ENCODE data around the gene ANO4.

DNA sequence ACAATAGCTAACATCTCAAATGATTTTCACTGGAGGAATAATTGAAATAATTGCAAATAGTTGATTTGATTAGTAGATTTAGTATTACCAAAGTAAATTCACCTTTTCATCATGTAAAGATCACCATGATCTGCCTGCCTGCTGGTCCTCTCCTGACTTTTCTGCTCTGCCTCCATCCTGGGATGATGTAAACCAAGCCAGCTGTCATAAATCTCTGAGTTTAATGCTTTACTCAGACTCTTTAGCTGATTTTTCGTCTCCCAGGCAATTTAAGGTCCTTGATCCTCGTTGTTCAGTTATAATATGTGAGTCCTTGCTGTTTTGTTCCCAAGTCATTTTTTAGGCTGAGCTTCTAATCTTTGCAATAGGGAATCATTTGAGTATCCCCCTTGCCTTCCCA is 138.0 kb downstream of the ANO4 start:
- TF ChIP-seq, protein P1, sequence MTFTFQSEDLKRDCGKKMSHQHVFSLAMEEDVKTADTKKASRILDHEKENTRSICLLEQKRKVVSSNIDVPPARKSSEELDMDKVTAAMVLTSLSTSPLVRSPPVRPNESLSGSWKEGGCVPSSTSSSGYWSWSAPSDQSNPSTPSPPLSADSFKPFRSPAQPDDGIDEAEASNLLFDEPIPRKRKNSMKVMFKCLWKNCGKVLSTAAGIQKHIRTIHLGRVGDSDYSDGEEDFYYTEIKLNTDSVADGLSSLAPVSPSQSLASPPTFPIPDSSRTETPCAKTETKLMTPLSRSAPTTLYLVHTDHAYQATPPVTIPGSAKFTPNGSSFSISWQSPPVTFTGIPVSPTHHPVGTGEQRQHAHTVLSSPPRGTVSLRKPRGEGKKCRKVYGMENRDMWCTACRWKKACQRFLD (tag by site-specific recombination; IDR thresholded peaks at IDR 0.05) = no peak
- TF ChIP-seq HOXA7 (CRISPR knock-in tag; IDR thresholded peaks at IDR 0.05; ENCODE audit: borderline replicate concordance) (no peak), ZNF791 (tag by site-specific recombination; IDR thresholded peaks at IDR 0.05) (no peak), ZNF843 (tag by site-specific recombination; IDR thresholded peaks at IDR 0.05) (no peak), KLF10 (tag by site-specific recombination; IDR thresholded peaks at IDR 0.05) (no peak), ZNF426 (tag by site-specific recombination; IDR thresholded peaks at IDR 0.05) (no peak), ZBTB8A (tag by site-specific recombination; IDR thresholded peaks at IDR 0.05) (no peak), ZNF114 (tag by site-specific recombination; IDR thresholded peaks at IDR 0.05) (no peak), SP2 (tag by site-specific recombination; IDR thresholded peaks at IDR 0.05) (no peak), ZBTB48 (tag by site-specific recombination; IDR thresholded peaks at IDR 0.05) (no peak), ZNF544 (tag by site-specific recombination; IDR thresholded peaks at IDR 0.05) (no peak)
- TF ChIP-seq, protein P2, sequence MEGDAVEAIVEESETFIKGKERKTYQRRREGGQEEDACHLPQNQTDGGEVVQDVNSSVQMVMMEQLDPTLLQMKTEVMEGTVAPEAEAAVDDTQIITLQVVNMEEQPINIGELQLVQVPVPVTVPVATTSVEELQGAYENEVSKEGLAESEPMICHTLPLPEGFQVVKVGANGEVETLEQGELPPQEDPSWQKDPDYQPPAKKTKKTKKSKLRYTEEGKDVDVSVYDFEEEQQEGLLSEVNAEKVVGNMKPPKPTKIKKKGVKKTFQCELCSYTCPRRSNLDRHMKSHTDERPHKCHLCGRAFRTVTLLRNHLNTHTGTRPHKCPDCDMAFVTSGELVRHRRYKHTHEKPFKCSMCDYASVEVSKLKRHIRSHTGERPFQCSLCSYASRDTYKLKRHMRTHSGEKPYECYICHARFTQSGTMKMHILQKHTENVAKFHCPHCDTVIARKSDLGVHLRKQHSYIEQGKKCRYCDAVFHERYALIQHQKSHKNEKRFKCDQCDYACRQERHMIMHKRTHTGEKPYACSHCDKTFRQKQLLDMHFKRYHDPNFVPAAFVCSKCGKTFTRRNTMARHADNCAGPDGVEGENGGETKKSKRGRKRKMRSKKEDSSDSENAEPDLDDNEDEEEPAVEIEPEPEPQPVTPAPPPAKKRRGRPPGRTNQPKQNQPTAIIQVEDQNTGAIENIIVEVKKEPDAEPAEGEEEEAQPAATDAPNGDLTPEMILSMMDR (tag by site-specific recombination; IDR thresholded peaks at IDR 0.05) = no peak
- TF ChIP-seq, protein P3, sequence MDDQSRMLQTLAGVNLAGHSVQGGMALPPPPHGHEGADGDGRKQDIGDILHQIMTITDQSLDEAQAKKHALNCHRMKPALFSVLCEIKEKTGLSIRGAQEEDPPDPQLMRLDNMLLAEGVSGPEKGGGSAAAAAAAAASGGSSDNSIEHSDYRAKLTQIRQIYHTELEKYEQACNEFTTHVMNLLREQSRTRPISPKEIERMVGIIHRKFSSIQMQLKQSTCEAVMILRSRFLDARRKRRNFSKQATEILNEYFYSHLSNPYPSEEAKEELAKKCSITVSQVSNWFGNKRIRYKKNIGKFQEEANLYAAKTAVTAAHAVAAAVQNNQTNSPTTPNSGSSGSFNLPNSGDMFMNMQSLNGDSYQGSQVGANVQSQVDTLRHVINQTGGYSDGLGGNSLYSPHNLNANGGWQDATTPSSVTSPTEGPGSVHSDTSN (CRISPR knock-in tag; IDR thresholded peaks at IDR 0.05) = no peak
- TF ChIP-seq, protein P4, sequence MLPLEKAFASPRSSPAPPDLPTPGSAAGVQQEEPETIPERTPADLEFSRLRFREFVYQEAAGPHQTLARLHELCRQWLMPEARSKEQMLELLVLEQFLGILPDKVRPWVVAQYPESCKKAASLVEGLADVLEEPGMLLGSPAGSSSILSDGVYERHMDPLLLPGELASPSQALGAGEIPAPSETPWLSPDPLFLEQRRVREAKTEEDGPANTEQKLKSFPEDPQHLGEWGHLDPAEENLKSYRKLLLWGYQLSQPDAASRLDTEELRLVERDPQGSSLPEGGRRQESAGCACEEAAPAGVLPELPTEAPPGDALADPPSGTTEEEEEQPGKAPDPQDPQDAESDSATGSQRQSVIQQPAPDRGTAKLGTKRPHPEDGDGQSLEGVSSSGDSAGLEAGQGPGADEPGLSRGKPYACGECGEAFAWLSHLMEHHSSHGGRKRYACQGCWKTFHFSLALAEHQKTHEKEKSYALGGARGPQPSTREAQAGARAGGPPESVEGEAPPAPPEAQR (tag by site-specific recombination; IDR thresholded peaks at IDR 0.05) = no peak

Data from HEK293 (cell line).